Measurements from ENCODE around the gene ENAH.
"Not testable (repeated sequence)": the region's sequence is repeated elsewhere in the genome, so short reads cannot be mapped to it uniquely, and the experiment has no call there.

Gene ENAH

DNA sequence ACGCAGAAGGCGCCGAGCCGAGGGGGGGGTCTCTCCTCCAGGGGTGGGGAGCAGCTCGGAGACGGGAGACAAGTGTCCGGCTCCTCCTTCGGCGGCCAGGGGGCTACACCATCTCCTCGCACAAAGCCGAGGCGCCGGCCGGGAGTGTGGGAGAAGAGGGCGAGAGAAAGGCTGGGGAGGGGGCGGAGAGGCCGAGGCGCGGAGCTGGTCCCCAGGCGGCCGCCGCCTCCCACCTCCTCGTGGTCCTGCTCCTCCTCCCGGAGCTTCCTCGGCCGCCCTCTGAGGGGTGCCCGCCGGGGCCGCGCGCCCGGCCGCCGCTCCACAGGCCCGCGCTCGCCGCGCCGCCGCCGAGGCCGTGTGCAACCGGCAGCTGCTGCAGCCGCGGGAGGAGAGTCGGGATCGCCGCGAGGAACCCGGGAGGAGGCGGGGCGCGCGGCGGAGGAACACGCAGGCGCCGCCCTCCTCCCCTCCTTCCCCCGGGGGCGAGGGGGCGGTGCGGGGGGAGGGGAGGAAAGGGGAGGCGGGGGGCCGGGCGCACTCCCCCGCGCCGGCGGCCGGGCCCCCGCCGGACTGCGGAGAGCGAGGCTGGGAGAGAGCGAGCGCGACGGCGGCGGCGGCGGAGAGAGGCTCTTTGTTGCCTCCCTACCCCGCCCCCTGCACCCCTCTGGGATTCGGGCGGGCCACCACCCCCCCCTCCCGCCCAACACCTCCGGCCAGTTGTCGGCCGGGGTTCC lies at the start of gene ENAH:
Gene ENAH (minus strand): TSS at position 395 of the 734 bp plus-strand sequence. CDS start 433 bp downstream, outside the sequence.
- peak; percentile 13 for DNase-seq (ENCODE audit: low spot score)

DNA sequence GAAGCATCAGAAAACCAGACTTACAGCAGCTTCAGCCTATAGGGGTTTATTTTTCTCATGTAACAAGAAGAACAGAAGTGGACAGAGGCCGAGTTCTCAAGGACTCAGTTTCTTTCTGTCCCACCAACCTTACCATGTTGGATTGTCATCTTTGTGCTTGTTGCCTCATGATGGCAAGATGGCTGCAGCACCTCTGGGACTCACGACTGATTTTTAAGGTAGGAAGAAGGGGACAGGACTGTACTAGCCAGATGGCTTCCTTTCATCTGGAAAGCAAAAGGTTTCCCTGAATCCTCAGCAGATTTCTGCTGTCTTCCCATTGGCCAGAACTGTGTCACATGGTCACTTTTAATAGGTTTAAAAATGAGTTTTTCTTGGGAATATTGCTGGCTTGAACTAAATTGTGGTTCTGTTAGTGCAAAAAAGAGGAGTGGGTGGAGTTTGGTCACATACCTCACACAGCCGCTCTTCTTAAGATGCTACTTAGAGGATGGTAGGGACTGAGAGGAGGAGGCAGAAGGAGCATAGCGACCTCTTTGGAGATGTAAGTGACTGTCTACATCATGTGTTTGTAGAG lies 48.1 kb upstream of the ENAH start:
- no peak for DNase-seq (ENCODE audit: low spot score)

DNA sequence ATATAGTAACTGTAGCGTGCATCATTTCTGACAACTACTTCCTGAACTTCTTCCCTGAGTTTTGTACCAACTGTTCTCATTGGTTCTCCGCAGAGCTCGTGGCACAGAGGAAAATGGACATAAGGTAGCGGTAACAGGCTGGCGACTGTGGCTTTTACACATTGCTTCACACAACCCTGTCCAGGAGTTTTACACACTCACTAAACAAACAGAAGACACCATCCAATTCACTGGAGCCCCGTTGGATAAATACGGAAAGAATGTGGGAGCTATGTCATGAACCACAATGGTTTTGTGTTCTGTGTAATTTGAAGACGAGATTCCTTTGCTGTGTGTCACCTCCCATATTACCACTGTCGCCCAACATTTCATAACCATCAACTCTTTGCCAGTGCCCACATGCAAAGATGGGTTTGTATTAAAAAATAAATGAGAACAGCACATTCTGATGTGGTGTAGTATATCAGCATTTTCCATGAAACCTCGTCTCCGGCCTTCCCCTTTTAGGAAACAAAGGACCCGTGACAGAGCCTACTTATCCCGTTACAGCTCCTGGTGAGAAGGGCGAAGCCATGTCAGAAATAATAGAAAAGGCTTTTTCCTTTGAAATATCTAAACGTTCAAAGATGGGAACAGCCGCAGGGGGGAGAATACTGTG lies 47.4 kb upstream of the ENAH start:
- no peak for DNase-seq (ENCODE audit: low spot score)

GRCh38 chr1:225699336-225699735 lies 46.4 kb upstream of the ENAH start:
- no peak for DNase-seq (ENCODE audit: low spot score)

DNA sequence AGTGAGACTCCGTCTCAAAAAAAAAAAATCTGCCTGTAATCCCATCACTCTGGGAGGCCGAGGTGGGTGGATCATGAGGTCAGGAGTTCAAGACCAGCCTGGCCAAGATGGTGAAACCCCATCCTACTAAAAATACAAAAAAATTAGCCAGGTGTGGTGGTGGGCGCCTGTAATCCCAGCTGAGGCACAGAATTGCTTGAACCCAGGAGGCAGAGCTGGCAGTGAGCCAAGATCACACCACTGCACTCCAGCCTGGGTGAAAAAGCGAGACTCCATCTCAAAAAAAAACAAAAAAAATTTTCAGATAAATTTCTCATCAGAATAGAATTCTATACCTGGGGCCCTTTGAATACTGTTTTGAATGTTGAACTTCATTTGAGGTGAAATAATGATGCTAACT lies 45.3 kb upstream of the ENAH start:
- DNase-seq (ENCODE audit: low spot score) = not testable (repeated sequence)

- DNase-seq (ENCODE audit: low spot score) = no peak
These were observed 44.5 kb upstream of the ENAH start for GRCh38 chr1:225697428-225697827.

GRCh38 chr1:225695578-225696337 lies 42.8 kb upstream of the ENAH start:
- DNase-seq (ENCODE audit: low spot score) = no peak

GRCh38 chr1:225694151-225694603 lies 41.3 kb upstream of the ENAH start:
- DNase-seq (ENCODE audit: low spot score) = no peak

DNA sequence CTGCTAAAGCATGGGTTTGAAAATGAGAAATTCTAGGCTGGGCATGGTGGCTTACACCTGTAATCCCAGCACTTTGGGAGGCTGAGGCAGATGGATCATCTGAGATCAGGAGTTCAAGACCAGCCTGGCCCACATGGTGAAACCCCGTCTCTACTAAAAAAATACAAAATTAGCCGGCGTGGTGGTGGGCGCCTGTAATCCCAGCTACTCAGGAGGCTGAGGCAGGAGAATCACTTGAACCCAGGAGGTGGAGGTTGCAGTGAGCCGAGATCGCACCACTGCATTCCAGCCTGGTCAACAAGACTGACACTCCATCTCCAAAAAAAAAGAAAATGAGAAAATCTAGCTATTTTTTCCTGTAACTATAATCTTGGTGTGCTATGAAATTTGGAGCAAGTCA lies 40.8 kb upstream of the ENAH start:
- DNase-seq (ENCODE audit: low spot score) = not testable (repeated sequence)

GRCh38 chr1:225693085-225693696 lies 40.3 kb upstream of the ENAH start:
- no peak for DNase-seq (ENCODE audit: low spot score)

- no peak for DNase-seq (ENCODE audit: low spot score)
These were observed 39.6 kb upstream of the ENAH start for GRCh38 chr1:225692517-225692879.

- DNase-seq (ENCODE audit: low spot score) = no peak
These were observed 39.1 kb upstream of the ENAH start for GRCh38 chr1:225691861-225692516.

- DNase-seq (ENCODE audit: low spot score) = no peak
These were observed 38.5 kb upstream of the ENAH start for GRCh38 chr1:225691377-225691776.

- no peak for DNase-seq (ENCODE audit: low spot score)
These were observed 37.0 kb upstream of the ENAH start for GRCh38 chr1:225689882-225690459.

DNA sequence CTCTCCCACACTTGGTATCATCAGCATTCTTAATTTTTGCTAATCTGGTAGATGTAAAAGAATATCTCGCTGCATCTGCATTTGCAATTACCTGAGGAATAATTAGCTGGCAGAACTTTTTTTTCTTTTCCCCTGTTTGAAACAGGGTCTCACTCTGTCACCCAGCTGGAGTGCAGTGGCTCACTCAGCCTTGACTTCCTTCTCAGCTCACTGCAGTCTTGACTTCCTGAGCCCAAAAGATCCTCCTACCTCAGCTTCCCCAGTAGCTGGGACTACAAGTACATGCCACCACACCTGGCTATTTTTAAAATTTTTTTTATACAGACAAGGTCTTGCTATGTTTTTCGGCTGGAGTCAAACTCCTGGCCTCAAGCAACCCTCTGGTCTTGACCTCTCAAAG lies 35.4 kb upstream of the ENAH start:
- DNase-seq (ENCODE audit: low spot score) = no peak

- no peak for DNase-seq (ENCODE audit: low spot score)
These were observed 32.7 kb upstream of the ENAH start for GRCh38 chr1:225685476-225686176.

DNA sequence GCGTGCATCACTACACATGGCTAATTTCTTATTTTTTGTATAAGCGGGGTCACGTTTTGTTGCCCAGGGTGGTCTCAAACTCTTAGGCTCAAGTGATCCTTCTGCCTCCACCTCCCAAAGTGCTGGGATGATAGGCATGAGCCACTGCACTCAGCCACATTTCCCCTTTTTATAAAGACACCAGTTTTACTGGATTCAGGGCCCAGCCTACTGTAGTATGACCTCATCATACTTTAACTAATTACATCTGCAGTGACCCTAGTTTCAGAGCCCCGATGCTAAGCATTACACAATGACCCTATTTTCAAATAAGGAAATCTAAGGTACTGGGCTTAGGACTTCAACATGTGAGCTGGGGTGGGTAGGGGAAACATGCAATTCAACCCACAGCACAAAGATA lies 31.8 kb upstream of the ENAH start:
- no peak for DNase-seq (ENCODE audit: low spot score)

GRCh38 chr1:225681231-225681630 lies 28.3 kb upstream of the ENAH start:
- no peak for DNase-seq (ENCODE audit: low spot score)

GRCh38 chr1:225678545-225678944 lies 25.6 kb upstream of the ENAH start:
- DNase-seq (ENCODE audit: low spot score) = no peak

DNA sequence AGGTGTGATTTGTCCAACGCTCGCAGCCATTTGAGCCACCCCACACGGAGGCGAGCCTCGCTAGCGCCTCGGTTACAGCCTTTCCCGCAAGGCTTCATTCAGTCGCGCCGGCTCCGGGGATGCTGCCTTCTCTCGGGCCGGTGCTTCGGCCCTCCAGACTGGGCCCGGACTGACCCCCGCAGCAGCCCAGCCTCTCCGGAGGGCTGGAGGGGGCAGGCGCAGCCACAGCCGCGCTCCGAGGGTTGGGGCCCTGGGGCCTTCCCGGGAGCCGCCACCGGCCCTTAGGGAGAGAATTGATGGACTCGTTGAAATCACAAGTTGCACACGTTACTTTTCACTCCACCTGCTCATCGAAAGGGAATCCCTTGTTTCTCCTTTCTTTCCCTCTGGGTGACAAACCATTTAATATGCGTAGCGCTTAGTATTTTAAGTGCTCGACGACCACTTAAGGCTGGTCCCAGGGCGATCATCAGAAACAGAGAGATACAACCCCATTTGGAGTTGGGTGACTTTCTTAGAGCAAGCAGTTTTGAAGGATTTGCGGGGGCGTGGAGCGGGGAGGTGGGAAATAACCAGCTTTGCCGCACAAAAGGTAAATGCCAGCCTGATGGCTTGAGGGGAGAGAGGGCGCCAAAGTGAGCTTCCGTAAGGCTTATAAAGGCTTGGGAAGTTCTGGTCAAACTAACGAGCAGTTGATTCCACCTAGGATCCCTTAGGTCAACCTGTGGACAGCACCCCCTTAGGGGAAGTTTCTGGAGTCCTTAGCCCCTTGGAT lies 24.6 kb upstream of the ENAH start:
- DNase-seq (ENCODE audit: low spot score) = no peak

Data from activated CD4-positive, alpha-beta T cell treated with anti-CD3 and anti-CD28 coated beads, Interleukin-2, Interleukin-4, amounts not matched to agents 100 ng/mL and 50 ng/mL, durations not matched to agents 16 hours and 8 hours (primary cell).